Neural cell (in vitro differentiated cells): ENCODE data around the gene NDUFAF2.

ENCODE experiments used
- EZH2 ChIP-seq: fragments of 200-600, 300-800 bp; shearing (Covaris generic), sonication (generic); IDR thresholded peaks from 2 replicates; pipeline ENCODE4 v1.6.1; 2014; ENCODE audit warnings: antibody characterized with exemption, low read length, borderline replicate concordance, mild to moderate bottlenecking; ENCODE audit not compliant: insufficient read depth, poor library complexity, severe bottlenecking
- MXI1 ChIP-seq: fragments of 450-650 bp; conservative IDR thresholded peaks from 2 replicates; pipeline ENCODE4 v1.6.1; 2014; ENCODE audit warnings: antibody characterized with exemption, mild to moderate bottlenecking; ENCODE audit not compliant: poor library complexity, severe bottlenecking
- REST ChIP-seq: IDR thresholded peaks from 2 replicates; pipeline ENCODE4 v1.6.1; 2012; ENCODE audit warnings: borderline replicate concordance

GRCh38 chr5:61182449-61182848 is 237.4 kb downstream of the NDUFAF2 start:
- no peak for TF ChIP-seq REST
- TF ChIP-seq MXI1, result no peak
- TF ChIP-seq EZH2, result no peak
